GF-D8 (cell line): Measurements from ENCODE around the gene SEZ6L.
"Not testable (repeated sequence)": the region's sequence is repeated elsewhere in the genome, so short reads cannot be mapped to it uniquely, and the experiment has no call there.

Source experiments
- DNase-seq: peaks from one replicate; lab custom pipeline; 2025; lab: John Stamatoyannopoulos, UW

SEZ6L gene

DNA sequence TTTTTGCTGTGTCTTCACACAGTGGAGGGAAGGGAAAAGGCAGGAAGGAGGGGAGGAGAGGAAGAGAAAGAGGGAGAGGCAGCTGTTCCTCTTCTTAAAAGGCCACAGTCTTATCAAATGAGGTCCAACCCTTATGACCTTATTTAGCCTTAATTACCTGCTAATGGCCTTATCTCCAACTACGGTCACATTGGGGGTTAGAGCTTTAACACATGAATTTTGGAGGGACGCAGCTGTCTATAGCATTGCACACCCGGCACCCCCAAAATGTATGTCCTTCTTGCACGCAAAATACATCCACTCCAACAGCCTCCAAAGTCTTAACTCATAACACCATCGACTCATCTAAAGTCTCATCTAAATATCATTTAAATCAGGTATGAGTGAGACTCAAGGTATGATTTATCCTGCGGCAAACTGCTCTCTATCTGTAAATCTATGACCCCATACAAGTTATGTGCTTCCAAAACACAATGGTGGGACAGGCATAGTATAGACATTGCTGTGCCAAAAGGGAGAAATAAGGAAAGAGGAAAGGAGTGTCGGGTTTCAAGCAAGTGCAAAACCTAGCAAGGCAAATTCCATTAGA, 214.8 kb downstream of the SEZ6L start:
- no peak for DNase-seq

DNA sequence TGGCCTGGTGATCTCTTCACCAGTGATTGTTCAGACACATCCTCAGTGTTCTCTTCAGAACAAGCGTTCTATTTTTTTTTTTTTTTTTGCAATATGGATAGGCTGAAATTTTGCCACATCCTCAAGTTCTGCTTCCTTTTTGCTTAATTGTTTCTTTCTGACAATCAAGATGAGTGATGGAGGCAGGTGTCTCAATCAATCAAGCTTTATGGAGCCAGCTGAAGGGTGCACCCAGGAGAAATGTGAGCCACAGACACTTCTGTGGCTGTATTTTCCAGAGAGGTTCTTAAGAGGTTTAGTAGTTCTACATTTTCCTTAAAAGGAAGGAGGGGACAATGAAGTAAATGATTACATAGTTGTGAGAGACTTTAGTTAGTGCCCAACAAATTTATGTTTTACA, 215.9 kb downstream of the SEZ6L start:
- DNase-seq: no peak

DNA sequence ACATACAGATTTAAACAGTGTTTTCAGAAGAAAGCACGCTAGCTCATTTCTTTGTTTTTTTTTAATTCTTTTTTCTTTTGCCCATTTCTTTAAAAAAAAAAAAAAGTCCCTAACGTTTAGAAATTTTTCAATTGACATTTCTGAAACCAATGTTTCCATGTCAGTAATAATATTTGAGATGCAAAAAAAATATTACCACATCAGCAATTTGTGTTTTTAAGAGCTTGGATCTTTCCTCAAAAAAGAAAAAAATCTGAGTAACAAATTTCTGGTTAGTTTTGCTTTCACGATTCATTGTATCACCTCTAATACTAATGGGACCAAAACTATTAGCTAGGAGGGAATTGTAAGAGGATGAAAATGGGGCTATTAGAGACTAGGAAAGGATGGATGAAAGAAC, 219.9 kb downstream of the SEZ6L start:
- DNase-seq: no peak

GRCh38 chr22:26391091-26391490, 221.8 kb downstream of the SEZ6L start:
- DNase-seq: no peak

GRCh38 chr22:26391623-26392022, 222.4 kb downstream of the SEZ6L start:
- DNase-seq: no peak

DNA sequence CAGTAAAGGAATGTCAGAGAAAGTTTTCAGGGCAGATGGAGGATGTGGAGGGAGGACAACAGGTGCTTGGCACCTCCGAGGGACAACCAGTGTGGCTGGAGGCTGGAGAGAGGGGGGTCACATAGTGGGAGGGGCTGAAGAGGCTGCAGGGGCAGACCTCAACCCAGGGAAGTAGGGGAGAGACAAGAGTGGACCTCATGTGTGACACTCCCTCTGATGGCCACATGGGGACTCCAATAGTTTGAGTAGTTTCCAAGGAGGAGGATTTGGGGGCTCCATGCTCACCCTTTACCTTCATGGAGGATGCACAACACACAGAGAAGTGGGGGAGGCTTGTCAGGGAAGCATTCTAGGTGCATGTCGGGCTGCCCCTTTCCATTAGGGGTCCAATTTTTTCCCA, 224.7 kb downstream of the SEZ6L start:
- no peak for DNase-seq

- DNase-seq: no peak
Observed at GRCh38 chr22:26394777-26395176, 225.5 kb downstream of the SEZ6L start.

GRCh38 chr22:26395926-26396325, 226.7 kb downstream of the SEZ6L start:
- DNase-seq: no peak

DNA sequence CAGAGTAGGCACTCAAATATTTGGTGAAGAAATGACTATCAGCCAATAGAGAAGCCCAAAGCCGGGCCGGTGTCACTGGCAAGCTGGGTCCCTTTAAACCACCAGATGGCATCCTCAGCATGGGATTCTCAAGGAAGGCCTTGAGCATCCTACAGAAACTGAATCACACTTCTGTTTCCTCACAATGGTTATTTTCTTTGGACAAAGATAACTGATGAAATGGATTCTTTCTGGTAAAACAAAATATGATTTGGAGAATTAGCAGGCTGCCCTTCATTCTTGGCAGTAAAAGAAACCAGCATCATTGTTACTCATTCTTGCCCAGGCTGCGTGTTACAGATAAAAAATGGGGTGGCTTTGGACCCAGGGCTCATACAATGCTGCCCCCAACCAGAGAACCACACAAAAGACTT, 229.5 kb downstream of the SEZ6L start:
- DNase-seq: peak; percentile 5

- DNase-seq: no peak
Observed at GRCh38 chr22:26399289-26399688, 230.0 kb downstream of the SEZ6L start.

- no peak for DNase-seq
Observed at GRCh38 chr22:26401726-26402125, 232.5 kb downstream of the SEZ6L start.

DNA sequence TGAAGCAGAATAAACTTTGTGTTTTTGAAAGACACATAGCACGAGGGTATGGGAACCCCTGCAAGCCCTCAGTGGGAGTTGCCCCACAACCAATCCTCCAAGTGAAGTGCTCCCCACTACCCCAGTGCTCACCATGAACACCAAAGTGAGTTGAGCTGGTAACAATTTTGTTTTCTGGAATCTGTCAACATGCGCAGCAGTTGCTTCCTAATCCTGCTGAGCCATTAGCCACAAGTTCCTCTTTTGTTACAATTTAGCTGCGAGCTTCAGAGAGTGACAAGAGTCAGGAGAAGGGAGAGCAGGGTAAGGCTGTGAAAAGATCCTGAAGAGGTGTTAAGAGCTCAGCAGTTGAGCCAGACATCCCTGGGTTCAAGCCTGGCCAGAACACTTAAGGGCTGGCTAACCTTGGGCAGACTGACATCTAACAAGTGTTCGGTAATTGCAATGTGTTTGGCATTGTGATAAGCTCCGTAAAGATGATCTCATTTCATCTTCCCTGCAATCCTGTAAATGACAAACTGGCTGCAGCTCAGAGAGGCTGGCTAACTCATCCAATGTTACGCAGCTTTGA, 235.7 kb downstream of the SEZ6L start:
- peak; percentile 60 for DNase-seq

DNA sequence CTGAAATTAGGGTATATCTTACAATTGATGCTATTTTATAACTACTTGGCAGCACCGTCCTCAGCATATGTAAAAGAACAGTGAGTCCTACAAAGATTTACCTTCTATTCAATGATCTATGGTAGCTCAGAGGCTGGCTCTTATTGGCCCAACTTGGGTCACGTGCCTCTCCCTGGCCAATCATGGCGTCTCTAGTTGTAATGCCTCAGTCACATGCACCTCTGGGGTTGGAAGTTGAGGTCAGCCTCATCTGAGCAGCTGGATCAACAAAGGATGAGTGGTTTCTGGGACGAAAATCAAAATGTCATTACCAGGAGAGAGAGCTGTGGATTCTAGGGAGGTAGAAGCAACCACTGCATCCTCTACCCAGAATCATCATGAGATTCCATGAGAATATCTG, 236.9 kb downstream of the SEZ6L start:
- DNase-seq: no peak

DNA sequence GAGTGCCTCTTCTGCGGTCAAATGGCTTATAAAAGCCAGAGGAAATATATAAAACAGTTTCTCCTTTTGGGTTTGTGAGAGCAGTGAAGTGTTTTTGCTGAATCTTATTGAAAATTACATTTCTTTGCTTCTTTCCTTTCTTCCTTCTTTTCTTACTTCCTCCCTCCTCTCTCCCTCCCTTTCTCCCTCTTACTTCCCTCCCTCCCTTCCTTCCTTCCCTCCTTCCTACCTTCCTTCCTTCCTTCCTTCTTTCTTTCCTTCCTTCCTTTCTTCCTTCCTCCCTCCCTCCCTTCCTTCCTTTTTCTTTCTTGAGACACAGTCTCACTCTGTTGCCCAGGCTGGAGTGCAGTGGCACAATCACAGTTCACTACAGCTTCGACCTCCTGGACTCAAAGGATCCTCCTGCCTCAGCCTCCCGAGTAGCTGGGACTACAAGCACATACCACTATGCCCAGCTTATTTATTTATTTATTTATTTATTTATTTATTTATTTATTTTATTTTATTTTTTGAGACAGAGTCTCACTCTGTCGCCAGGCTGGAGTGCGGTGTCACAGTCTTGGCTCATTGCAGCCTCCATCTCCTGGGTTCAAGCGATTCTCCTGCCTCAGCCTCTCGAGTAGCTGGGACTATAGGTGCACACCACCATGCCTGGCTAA, 239.4 kb downstream of the SEZ6L start:
- DNase-seq: not testable (repeated sequence)

DNA sequence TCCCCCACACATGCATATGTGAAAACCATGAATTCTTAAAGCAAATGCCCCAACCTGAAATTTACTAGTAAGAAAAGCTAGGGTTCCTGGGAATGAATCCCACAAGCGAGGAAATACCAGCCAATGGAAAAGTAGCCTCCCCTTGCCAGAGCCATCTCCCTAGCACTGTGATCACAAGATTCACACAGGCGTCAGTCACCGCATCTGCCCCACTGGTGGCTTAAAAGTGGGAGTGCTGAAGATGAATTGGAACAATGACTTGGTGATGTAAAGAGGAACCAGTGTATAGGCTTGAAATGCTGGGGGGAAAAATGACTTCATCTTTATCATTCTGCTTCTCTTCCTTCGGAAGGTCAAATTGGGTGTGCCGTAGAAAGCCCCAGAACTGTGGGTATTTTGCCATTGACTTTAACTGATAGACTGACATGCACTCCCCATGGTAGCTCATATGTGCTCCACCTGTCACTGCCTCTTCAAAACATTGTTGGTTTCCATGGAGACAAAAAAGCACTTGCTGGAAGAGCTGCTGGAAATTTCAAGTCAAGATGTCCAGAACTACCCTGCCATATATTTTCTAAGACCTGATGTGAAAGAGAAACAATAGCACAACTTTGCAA, 240.6 kb downstream of the SEZ6L start:
- DNase-seq: no peak

GRCh38 chr22:26410386-26410785, 241.1 kb downstream of the SEZ6L start:
- no peak for DNase-seq

GRCh38 chr22:26414347-26414746, 245.1 kb downstream of the SEZ6L start:
- DNase-seq: no peak

DNA sequence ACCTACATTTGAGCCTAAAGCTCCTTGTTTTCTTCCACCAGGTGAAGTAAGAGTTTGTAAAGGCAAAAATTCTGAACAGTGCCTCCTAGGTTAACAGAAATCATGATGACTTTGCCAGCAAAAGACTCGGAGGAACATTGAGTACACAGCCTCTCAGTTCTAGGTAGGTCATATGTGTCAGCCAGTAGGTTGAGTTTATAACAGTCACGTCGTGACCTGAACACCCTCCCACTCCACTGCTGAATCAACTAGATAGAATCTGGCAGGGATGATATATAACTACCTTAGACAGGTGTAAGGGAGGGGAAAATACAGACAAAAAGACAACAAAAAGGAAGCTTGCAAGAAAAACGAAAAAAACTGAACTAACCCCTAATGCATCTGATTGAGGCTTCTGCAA, 247.0 kb downstream of the SEZ6L start:
- DNase-seq: no peak

- no peak for DNase-seq
Observed at GRCh38 chr22:26416670-26417276, 247.5 kb downstream of the SEZ6L start.

- no peak for DNase-seq
Observed at GRCh38 chr22:26417406-26417805, 248.1 kb downstream of the SEZ6L start.

DNA sequence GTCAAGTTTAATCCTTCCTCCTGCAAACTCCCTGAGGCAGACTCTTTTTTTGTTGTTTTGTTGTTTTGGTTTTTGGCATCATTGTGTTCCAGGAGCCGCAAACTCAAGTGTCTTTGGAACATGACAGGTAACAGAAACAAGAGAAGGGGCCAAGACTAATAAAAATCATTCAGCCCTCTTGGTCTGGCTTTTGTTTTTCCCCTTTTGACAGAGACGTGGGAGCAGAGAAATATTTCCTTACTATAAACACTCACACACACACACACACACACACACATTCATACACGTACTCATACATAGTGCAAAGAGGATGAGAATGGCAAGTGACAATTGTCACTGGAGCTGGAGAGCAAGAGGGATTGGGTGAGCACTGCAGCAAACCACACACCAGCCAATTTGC, 249.4 kb downstream of the SEZ6L start:
- DNase-seq: no peak

- DNase-seq: no peak
Observed at GRCh38 chr22:26426924-26427323, 257.7 kb downstream of the SEZ6L start.
